K562 (cell line): ENCODE results near the gene ZCCHC3. TPM values are rescaled to one million over a fixed set of nuclear protein-coding genes. Genes with fewer than 3 reads are reported as not detected.

ENCODE experiments used
- BRCA1 ChIP-seq, 2 experiments: fragments of 450-650 bp in 1 of 2; sonication (generic) in 1 of 2; formaldehyde crosslinking in 1 of 2; IDR thresholded peaks; 2 replicates each; pipeline versions ENCODE4 v1.5.0 to v1.6.1; 2017 to 2020; ENCODE audit warnings: mild to moderate bottlenecking in 1 of 2, missing genetic modification reagents in 1 of 2
- CREB1 ChIP-seq, 2 experiments: sonication (generic) in 1 of 2; formaldehyde crosslinking in 1 of 2; IDR thresholded peaks; 2 replicates each; pipeline versions ENCODE4 v1.6.1 to v1.8.0; 2012 to 2022; ENCODE audit warnings: inconsistent platforms in 1 of 2, mild to moderate bottlenecking in 1 of 2, missing genetic modification reagents in 1 of 2, moderate library complexity in 1 of 2
- ETS2 ChIP-seq: IDR thresholded peaks from 2 replicates; pipeline ENCODE4 v1.6.1; 2016; ENCODE audit warnings: borderline replicate concordance, missing genetic modification characterization, mild to moderate bottlenecking, moderate library complexity, missing compliant biosample characterization; ENCODE audit not compliant: poor library complexity, severe bottlenecking
- HMGN3 ChIP-seq: IDR thresholded peaks from 2 replicates; pipeline ENCODE4 v1.6.1; 2011; ENCODE audit warnings: borderline replicate concordance, low read depth, mild to moderate bottlenecking, mixed read lengths, low read length; ENCODE audit not compliant: insufficient read length; ENCODE audit errors: extremely low read depth
- JUN ChIP-seq, 2 experiments: sonication (generic) in 1 of 2; formaldehyde crosslinking in 1 of 2; IDR thresholded peaks; 2 replicates each; pipeline versions ENCODE4 v1.6.1 to v1.8.0; 2012 to 2022; ENCODE audit warnings: borderline replicate concordance in 2 of 2, mild to moderate bottlenecking in 2 of 2, improper control_type of control experiment in 1 of 2, low read depth in 1 of 2, low read length in 1 of 2, missing genetic modification reagents in 1 of 2
- KHSRP ChIP-seq: fragments of 450-650 bp; IDR thresholded peaks from 2 replicates; pipeline ENCODE4 v1.6.1; 2017
- MIER1 ChIP-seq: fragments of 450-650 bp; IDR thresholded peaks from 2 replicates; pipeline ENCODE4 v1.6.1; 2016; ENCODE audit warnings: antibody characterized with exemption, mild to moderate bottlenecking, low read depth
- MTA1 ChIP-seq: fragments of 450-650 bp; IDR thresholded peaks from 2 replicates; pipeline ENCODE4 v1.6.1; 2017; ENCODE audit warnings: borderline replicate concordance
- MTA3 ChIP-seq: fragments of 450-650 bp; formaldehyde crosslinking; IDR thresholded peaks from 2 replicates; pipeline ENCODE4 v1.6.1; 2017; ENCODE audit warnings: mild to moderate bottlenecking, borderline replicate concordance
- NFIX ChIP-seq: fragments of 250-450 bp; sonication (Bioruptor Pico); IDR thresholded peaks from 2 replicates; pipeline ENCODE4 v1.4.0; 2020; ENCODE audit warnings: low read depth, mild to moderate bottlenecking, moderate library complexity
- NRF1 ChIP-seq, 2 experiments: fragments of 450-650 bp; IDR thresholded peaks in 1 of 2; conservative IDR thresholded peaks in 1 of 2; 2 replicates each; pipeline ENCODE4 v1.6.1; 2014; ENCODE audit warnings: mild to moderate bottlenecking in 2 of 2
- RFX1 ChIP-seq: fragments of 450-650 bp; IDR thresholded peaks from 2 replicates; pipeline ENCODE4 v1.6.1; 2016; ENCODE audit warnings: mild to moderate bottlenecking, moderate library complexity
- SMAD2 ChIP-seq: fragments of 150-350 bp; IDR thresholded peaks from 2 replicates; pipeline ENCODE4 v1.6.1; 2014; ENCODE audit warnings: low read depth, mild to moderate bottlenecking, low read length
- TCF3 ChIP-seq: sonication (generic); formaldehyde crosslinking; IDR thresholded peaks from 2 replicates; pipeline ENCODE4 v1.4.0; 2020; ENCODE audit warnings: mild to moderate bottlenecking, missing genetic modification reagents
- ZFP30 ChIP-seq: fragments of 250-450 bp; sonication (Bioruptor Pico); IDR thresholded peaks from 2 replicates; pipeline ENCODE4 v1.8.0; 2022; ENCODE audit warnings: moderate library complexity, mild to moderate bottlenecking, inconsistent platforms, borderline replicate concordance
- ZNF3 ChIP-seq: fragments of 250-450 bp; sonication (Bioruptor Pico); IDR thresholded peaks from 2 replicates; pipeline ENCODE4 v1.5.0; 2021; ENCODE audit warnings: mild to moderate bottlenecking, moderate library complexity
- ZNF444 ChIP-seq: fragments of 250-450 bp; sonication (Bioruptor Pico); IDR thresholded peaks from 2 replicates; pipeline ENCODE4 v1.4.0; 2020; ENCODE audit warnings: mild to moderate bottlenecking, moderate library complexity
- ZNF589 ChIP-seq: fragments of 200-800 bp; sonication (Bioruptor generic); IDR thresholded peaks from 2 replicates; pipeline ENCODE4 v1.6.1; 2016; ENCODE audit warnings: low read depth, missing genetic modification characterization, missing compliant biosample characterization
- ZNF79 ChIP-seq: fragments of 250-450 bp; sonication (Bioruptor Pico); IDR thresholded peaks from 2 replicates; pipeline ENCODE4 v1.4.0; 2020; ENCODE audit warnings: low read depth, mild to moderate bottlenecking, moderate library complexity
- polyA plus RNA-seq, 8 experiments: library from polyadenylated mRNA; depleted of rRNA in 4 of 8; stranded (reverse) in 5 of 8; unstranded in 3 of 8; fragments of >200 nt; fragmentation: Nextera tagmentation in 2 of 8; fragmentation: Illumina TruSeq in 1 of 8; extraction: Ambion mirVana in 2 of 8; extraction: Trizol in 1 of 8; gene quantifications; 2 replicates each; pipeline versions ENCODE4 v1.2.1 to v1.2.3, GENCODE V29; 2011 to 2014; ENCODE audit warnings: inconsistent platforms in 1 of 8, missing spikeins in 1 of 8
- total RNA-seq, 7 experiments: library from RNA; depleted of rRNA in 6 of 7; stranded (reverse); fragments of >200 nt in 6 of 7; fragmentation: Illumina TruSeq in 2 of 7; extraction: Trizol in 2 of 7; gene quantifications; 2 replicates each; pipeline versions ENCODE4 v1.2.1 to v1.2.3, GENCODE V29; 2011 to 2021; ENCODE audit warnings: low replicate concordance in 1 of 7
- TF ChIP-seq, protein P1 (sequence below): sonication (generic); formaldehyde crosslinking; IDR thresholded peaks from 2 replicates; pipeline ENCODE4 v1.8.0; 2022; ENCODE audit warnings: mild to moderate bottlenecking, missing genetic modification reagents, borderline replicate concordance
- TF ChIP-seq, protein P2 (sequence below): fragments of 450-650 bp; formaldehyde crosslinking; IDR thresholded peaks from 2 replicates; pipeline ENCODE4 v1.4.0; 2020; ENCODE audit warnings: mild to moderate bottlenecking, moderate library complexity

ZCCHC3 gene
- total and polyA plus RNA-seq, 9 of the 15 experiments (the other 6 are each of a cell fraction or from before 2014, with no cell fraction given) = 2.8 to 23.3 (median 16.5) TPM

DNA sequence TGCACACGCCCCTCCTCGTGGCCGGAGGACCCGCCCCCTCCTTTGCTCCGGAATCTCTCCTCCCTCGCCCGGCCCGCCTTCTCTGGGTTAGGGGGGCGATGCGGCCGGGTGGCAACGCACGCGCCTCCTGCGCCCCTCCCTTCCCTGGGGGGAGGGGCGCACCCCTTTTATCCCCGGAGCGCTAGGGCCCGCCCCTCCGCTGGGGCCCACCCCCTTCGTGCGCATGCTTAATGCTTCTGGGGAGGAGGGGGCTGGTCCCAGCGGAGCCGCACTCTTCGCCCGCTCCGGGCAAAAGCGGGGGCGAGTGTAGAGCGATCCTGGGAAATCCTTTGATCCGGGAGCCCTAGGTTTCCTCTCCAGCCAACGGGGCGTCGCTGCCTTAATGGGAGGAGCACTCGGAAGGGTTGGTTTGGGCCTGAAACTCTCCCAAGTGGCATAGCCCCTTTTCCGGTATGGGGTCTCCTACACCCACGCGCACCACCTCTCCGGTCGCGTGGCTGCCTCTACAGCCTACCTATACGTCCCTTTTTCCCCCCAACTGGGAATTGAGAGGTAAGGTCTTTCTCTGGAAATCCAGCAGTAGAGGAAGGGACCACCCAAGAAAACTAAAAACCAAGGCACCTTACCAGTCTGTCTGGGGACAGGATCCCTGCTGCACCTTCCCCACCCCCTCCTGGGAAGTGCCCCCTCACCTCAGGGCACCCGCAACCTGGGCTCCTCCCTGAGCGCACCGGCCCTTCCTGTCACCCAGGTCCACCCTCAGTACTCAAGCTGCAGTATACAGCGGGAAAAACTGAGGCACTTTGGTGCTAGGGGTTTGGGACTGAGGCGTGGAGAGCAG lies 30.0 kb downstream of the ZCCHC3 start (continued):
- TF ChIP-seq MIER1 = no peak
- TF ChIP-seq HMGN3 = peak; percentile 68
- TF ChIP-seq TCF3 (CRISPR knock-in tag) = no peak
- TF ChIP-seq ZNF79 (CRISPR knock-in tag) = no peak
- TF ChIP-seq RFX1 = no peak
- TF ChIP-seq ZNF589 (CRISPR knock-in tag) = no peak
- TF ChIP-seq, protein P1, sequence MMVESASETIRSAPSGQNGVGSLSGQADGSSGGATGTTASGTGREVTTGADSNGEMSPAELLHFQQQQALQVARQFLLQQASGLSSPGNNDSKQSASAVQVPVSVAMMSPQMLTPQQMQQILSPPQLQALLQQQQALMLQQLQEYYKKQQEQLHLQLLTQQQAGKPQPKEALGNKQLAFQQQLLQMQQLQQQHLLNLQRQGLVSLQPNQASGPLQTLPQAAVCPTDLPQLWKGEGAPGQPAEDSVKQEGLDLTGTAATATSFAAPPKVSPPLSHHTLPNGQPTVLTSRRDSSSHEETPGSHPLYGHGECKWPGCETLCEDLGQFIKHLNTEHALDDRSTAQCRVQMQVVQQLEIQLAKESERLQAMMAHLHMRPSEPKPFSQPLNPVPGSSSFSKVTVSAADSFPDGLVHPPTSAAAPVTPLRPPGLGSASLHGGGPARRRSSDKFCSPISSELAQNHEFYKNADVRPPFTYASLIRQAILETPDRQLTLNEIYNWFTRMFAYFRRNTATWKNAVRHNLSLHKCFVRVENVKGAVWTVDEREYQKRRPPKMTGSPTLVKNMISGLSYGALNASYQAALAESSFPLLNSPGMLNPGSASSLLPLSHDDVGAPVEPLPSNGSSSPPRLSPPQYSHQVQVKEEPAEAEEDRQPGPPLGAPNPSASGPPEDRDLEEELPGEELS (CRISPR knock-in tag) = no peak
- TF ChIP-seq MTA3 = peak; percentile 34
- TF ChIP-seq ZNF444 (CRISPR knock-in tag) = no peak
- peak; percentile 93 to 94 for TF ChIP-seq NRF1 (conservative IDR thresholded peaks at IDR 0.05 in 1 of 2, IDR thresholded peaks at IDR 0.05 in 1 of 2)
- TF ChIP-seq CREB1 (IDR thresholded peaks at IDR 0.05) = no peak
- no peak; the same call in 1 of the 2 replicates for TF ChIP-seq CREB1 (CRISPR knock-in tag; IDR thresholded peaks at IDR 0.05)
- TF ChIP-seq JUN (IDR thresholded peaks at IDR 0.05; ENCODE audit: borderline replicate concordance, low read depth, low read length) = no peak
- TF ChIP-seq JUN (CRISPR knock-in tag; IDR thresholded peaks at IDR 0.05; ENCODE audit: borderline replicate concordance) = peak; percentile 35; the same call in 1 of the 2 replicates
- TF ChIP-seq ZNF3 = no peak
- no peak for TF ChIP-seq SMAD2
- TF ChIP-seq, protein P2, sequence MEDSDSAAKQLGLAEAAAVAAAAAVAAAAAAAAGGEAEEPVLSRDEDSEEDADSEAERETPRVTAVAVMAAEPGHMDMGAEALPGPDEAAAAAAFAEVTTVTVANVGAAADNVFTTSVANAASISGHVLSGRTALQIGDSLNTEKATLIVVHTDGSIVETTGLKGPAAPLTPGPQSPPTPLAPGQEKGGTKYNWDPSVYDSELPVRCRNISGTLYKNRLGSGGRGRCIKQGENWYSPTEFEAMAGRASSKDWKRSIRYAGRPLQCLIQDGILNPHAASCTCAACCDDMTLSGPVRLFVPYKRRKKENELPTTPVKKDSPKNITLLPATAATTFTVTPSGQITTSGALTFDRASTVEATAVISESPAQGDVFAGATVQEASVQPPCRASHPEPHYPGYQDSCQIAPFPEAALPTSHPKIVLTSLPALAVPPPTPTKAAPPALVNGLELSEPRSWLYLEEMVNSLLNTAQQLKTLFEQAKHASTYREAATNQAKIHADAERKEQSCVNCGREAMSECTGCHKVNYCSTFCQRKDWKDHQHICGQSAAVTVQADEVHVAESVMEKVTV (CRISPR knock-in tag) = no peak
- no peak for TF ChIP-seq MTA1
- TF ChIP-seq ETS2 (tag) = no peak
- no peak for TF ChIP-seq BRCA1 (IDR thresholded peaks at IDR 0.05)
- TF ChIP-seq BRCA1 (CRISPR knock-in tag; IDR thresholded peaks at IDR 0.05) = no peak
- no peak for TF ChIP-seq ZFP30
- no peak for TF ChIP-seq KHSRP
- TF ChIP-seq NFIX (CRISPR knock-in tag) = no peak
